B cell (primary cell): ENCODE results near the gene BLACAT1.

Source experiments
- CTCF ChIP-seq: fragments of 200-600 bp; IDR thresholded peaks from one replicate; pipeline ENCODE4 v1.8.0; 2022; ENCODE audit warnings: antibody characterized with exemption, mild to moderate bottlenecking
- EZH2 ChIP-seq: IDR thresholded peaks from 2 replicates; pipeline ENCODE4 v1.6.1; 2012; ENCODE audit warnings: borderline replicate concordance, low read depth, mild to moderate bottlenecking, moderate library complexity, low read length; ENCODE audit not compliant: insufficient read depth, poor library complexity, severe bottlenecking

GRCh38 chr1:205443585-205444299 lies 12.1 kb downstream of the BLACAT1 start:
- no peak for TF ChIP-seq CTCF
- TF ChIP-seq EZH2: no peak
